ENCODE measurements around the gene MAFG. TPM values are rescaled to one million over a fixed set of nuclear protein-coding genes. Genes with fewer than 3 reads are reported as not detected.
A peak's percentile ranks its signal among the peaks of the same experiment; 100 is the strongest.

MAFG gene
- total RNA-seq, 1 experiment from 2014 or later = 31.4 TPM

GRCh38 chr17:81900181-81900820, 27.2 kb downstream of the MAFG start:
- no peak overlapping the region for H3K27ac ChIP-seq (ENCODE audit: insufficient read length, low read depth, low read length)
- Mint-ChIP-seq H3K36me3 (ENCODE audit: insufficient read depth in 1 of 3, low read depth in 3 of 3) (peaks cover 9 to 40% (median 29%) of the 10 kb centered on the region in 3 experiments; a peak in 6 of 7 replicates), H3K27ac (0 out of 7 replicates have a peak overlapping the region, but pooled peaks of 1 of the 3 experiments have one; percentile 51), H3K4me3 (no peak overlapping the region), H3K4me1 (peaks cover 0 to 3% of the 10 kb centered on the region in 2 experiments; a peak in 2 of 4 replicates), H3K9me3 (no peaks in the 10 kb centered on the region), H3K27me3 (ENCODE audit: low read depth) (peaks cover 11% of the 10 kb centered on the region)
- H3K18ac ChIP-seq (ENCODE audit: insufficient read length, low read depth, low read length) = no peak overlapping the region
- H3K23me2 ChIP-seq (ENCODE audit: insufficient read length, low read depth, low read length, poor library complexity, severe bottlenecking) = peaks cover 11% of the 10 kb centered on the region
- peak; percentile 38 for DNase-seq
- no peaks in the 10 kb centered on the region for H3K4me1 ChIP-seq (ENCODE audit: insufficient read depth, low read length)
- H2BK5ac ChIP-seq (ENCODE audit: insufficient read length, low read length) = no peak overlapping the region
- no peak overlapping the region for H2BK120ac ChIP-seq (ENCODE audit: low read depth, low read length, poor library complexity, severe bottlenecking)
- no peak overlapping the region for H3K23ac ChIP-seq (ENCODE audit: insufficient read length, low read depth, low read length)
- no peak overlapping the region for H3K4ac ChIP-seq (ENCODE audit: low read depth, low read length)
- H2AFZ ChIP-seq (ENCODE audit: low read length) = no peak overlapping the region
- H3K79me1 ChIP-seq (ENCODE audit: insufficient read depth, low read depth, low read length, poor library complexity, severe bottlenecking) = no peaks in the 10 kb centered on the region
- no CpG with 5 or more reads among the region's 18 CpGs for WGBS (ENCODE audit: extremely low coverage, insufficient read length, low lambda C conversion rate)
- no peak overlapping the region for H3T11ph ChIP-seq (ENCODE audit: low read length)
- no peaks in the 10 kb centered on the region; the same call in 1 of the 2 replicates for H3K27me3 ChIP-seq (ENCODE audit: insufficient read depth, low read length)
- H3K9me3 ChIP-seq (ENCODE audit: control insufficient read depth, low read depth, low read length) = no peaks in the 10 kb centered on the region
- H2BK20ac ChIP-seq (ENCODE audit: low read depth, low read length, poor library complexity, severe bottlenecking) = no peak overlapping the region
- H3K9ac ChIP-seq (ENCODE audit: extremely low read depth, insufficient read length, low read length) = no peak overlapping the region
- H2BK12ac ChIP-seq (ENCODE audit: insufficient read length, low read depth, low read length) = no peak overlapping the region
- H4K5ac ChIP-seq (ENCODE audit: insufficient read length, low read depth, low read length) = no peak overlapping the region
- no peak overlapping the region for H4K91ac ChIP-seq (ENCODE audit: insufficient read length, low read depth, low read length)
- H3K56ac ChIP-seq (ENCODE audit: insufficient read length, low read depth, low read length) = no peak overlapping the region
- no peaks in the 10 kb centered on the region for H4K20me1 ChIP-seq (ENCODE audit: control insufficient read depth, insufficient read depth, insufficient read length)
- no peak for TF ChIP-seq CTCF (conservative IDR thresholded peaks at IDR 0.05)
- H3K14ac ChIP-seq (ENCODE audit: insufficient read depth, low read length) = no peak overlapping the region
- no peak overlapping the region for H3K4me2 ChIP-seq (ENCODE audit: insufficient read depth, insufficient read length, low read length)
- no peak overlapping the region for H2AK5ac ChIP-seq (ENCODE audit: insufficient read length, low read length)
- no peak overlapping the region; the same call in 1 of the 2 replicates for H2BK15ac ChIP-seq (ENCODE audit: low read depth, low read length)
- H3K79me2 ChIP-seq (ENCODE audit: insufficient read depth, low read length) = no peaks in the 10 kb centered on the region
- H4K8ac ChIP-seq (replicated peaks; ENCODE audit: insufficient read length, low read depth, low read length) = no peak overlapping the region

Data from H9 (cell line).